Measurements from ENCODE around the gene DBNL.
"Not testable (repeated sequence)": the region's sequence is repeated elsewhere in the genome, so short reads cannot be mapped to it uniquely, and the experiment has no call there.

Gene DBNL

DNA sequence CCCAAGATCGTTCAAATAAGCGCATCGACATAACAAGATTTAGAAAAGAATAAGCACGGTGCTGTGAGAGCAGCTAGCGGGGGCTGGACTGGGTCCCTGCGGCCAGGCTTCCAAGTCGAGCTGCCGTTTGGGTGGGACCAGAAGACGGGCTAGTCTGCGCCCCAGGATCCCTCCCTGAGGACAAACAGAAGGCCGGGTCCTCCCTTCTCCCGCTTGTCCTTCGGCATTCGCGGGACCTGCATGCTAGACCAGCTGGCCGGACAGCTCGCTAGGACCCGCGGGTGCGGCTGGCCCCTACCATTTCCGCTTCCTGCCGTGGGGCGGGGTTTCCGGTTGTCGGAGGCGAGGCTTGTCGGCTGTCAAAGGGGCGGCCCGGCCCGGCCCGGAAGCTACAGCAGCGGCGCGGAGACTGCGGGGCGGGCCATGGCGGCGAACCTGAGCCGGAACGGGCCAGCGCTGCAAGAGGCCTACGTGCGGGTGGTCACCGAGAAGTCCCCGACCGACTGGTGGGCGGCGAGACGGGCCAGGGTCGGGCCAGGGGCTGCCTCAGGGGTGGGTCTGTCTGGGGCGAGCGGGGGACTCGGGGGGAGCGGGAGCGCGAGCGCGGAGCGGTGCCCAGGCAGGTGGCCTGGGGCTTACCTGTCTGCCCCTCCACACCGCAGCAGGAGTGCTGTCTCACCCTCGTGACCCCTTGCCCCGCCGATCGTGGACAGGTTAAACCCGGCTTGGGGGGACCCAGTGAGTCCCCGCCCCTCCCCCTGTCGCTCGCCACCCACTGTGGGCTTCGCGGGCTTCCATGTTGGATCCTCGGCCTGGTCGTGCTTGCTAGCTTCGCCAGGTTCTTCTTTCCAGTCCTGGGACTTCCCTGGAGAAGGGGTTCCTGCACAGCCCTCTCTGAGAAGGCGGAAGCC, at the start of gene DBNL:
TSS of gene DBNL (plus strand) at position 388 of the 911 bp plus-strand sequence. CDS start at position 424, 36 bp downstream.
- DNase-seq: peak; percentile 44 to 85

DNA sequence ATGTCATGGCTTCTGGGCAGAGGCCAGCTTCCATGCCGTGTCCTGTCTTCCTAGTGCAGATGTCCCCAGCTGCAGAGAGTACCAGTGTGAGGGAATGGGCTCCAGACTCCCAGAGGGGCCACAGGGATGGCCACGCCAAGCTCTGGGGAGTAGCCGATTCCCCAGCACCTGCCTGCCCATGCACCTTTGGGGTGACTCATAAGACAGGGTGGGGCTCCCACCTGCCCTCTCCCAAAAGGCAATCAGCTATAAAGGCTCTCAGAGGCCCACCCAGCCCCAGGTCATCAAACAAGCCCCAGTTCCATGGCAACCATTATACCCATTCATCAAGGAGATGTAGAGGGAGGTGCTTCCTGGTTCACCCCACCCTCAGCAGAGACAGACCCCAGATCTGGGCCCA, 47.0 kb upstream of the DBNL start, which contains the start of gene SPDYE1:
TSS of gene SPDYE1 (plus strand) at position 366 of the 400 bp plus-strand sequence. CDS start 2,053 bp downstream, outside the sequence.
- not testable (repeated sequence) for DNase-seq

DNA sequence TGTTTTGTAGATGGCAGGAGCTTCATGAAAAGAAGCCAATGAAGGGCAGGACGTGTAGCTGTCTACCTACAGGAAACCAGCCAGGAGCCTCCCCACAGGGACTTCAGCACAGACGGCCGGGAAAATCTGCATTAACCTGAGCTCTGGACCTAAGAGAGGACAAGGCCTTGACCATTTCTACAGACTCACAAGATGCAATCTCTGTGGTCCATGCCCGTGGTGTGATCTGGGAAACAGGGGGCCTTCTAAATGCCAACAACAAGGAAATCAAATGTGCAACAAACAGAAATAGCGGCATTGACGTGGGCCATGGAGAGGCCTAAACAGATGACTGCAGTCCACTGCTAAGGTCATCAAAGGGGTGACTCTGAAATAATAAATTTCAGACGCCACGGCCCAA, 32.4 kb upstream of the DBNL start:
- DNase-seq: not testable (repeated sequence)

DNA sequence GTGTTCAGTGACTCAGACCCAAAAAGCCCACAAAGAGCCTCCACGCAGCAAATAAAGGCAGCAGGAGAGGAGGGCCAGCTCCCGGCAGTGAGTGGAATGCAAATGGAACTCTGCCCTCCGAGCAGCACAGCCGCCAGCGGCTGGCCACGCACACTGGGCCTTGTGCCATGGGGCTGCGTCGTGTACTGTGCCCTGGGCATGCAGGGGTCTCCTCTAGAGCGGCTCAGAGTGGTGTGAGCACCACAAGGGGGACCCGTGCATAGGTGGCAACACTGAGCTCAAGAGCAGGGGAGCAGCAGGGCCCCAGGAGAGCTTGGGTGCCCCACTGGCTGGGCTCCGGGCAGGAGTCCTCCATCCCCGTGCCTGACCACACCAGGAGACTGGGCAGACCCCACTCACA, 29.4 kb upstream of the DBNL start:
- DNase-seq: not testable (repeated sequence)

DNA sequence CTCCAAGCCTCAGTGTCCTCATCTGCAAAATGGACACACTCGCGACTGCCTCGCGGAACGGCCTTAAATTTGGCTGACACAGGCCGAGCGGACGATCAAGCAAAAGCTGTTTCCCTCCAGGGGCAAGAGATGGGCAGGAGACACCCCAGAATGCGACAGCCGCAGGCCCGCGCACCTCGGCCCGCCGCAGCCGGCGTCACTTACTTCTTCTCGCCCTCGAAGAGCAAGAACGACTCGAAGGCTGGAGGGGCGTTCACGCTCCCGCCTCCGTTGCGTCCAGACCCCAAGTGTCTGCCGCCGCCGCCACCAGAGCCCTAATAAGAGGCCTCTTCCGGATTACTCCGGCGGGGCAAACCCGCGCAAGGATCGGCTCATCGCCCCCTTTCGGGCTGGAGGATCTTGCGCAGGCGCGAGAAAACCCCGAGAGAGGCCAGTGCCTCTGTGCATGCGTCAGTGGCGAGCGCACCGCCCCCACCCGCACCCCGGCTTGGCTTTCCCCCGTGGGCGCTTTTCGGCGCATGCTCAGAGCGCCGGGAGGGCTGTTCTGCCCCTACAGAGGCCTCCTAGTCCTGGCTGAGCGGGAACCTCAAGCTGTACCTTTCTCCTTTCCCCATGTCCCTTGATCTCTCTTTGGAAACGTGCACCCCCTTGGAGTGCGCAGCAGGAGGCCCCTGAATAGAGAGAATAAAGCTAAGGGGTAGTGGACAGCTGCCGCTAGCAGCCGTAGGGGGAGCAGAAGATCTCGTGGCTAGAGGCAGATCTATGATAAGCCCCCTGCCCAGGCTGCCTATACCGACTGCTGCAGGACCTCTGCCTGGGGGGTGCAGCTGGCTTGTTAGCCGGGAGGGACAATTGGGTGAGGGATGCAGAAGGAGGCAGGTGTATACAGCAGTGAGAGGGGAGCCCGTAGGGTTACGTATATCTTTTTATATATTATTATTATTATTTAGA, 25.4 kb upstream of the DBNL start:
- DNase-seq: peak; percentile 85 to 90

DNA sequence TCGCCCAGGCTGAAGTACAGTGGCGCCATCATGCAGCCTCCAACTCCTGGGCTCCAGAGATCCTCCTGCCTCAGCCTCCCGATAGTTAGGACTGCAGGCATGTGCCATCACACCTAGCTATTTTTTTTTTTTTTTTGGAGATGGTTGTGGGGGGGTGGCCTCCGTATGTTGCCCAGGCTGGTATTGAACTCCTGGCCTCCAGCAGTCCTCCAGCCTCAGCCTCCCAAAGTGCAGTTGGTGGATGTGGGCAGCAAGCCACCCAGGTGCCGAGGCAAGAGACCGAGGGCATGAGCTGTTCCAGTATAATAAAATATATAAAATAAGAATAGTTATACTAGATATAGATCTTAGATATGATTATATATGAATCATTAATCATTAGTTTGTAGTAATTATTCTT, 24.7 kb upstream of the DBNL start:
- DNase-seq: not testable (repeated sequence)

DNA sequence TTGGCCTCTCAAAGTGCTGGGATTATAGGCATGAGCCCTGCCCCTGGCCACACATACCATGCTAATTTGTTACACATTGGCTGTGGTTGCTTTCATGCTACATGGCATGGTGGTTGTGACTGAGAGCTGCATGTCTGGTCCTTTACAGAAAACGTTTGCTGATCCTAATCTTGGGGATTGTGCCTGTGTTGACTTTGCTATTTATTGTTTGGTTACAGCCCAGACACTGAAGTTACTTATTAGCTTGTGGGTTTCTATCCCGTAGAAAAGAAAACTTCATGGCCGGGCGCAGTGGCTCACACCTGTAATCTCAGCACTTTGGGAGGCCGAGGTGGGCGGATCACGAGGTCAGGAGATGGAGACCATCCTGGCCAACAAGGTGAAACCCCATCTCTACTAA, 22.4 kb upstream of the DBNL start:
- not testable (repeated sequence) for DNase-seq

DNA sequence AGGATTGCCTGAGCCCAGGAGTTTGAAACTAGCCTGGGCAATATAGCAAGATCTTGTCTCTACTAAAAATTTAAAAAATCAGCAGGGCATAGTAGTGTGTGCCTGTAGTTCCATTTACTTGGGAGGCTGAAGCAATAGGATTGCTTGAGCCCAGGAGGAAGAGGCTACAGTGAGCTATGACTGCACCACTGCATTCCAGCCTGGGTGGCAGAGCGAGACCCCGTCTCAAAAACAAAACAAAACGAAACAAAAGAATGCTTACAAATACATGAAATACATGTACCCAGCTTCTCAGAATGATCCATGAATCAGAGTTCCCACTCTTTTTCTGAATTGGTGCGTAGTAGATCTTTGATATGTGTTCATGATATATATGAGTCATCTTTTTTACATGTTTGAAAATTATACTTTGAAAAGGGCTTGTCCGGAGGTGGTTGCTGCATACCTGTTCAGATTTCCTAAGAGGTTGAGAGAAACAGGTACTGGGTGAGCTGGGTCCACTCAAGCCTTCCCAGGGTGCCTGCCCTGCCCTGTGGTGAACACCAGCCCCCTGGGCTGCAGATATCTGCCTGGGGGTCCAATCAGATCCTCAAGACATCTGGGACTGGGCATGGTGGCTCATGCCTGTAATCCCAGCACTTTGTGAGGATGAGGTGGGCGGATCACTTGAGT, 21.6 kb upstream of the DBNL start:
- DNase-seq: not testable (repeated sequence)

DNA sequence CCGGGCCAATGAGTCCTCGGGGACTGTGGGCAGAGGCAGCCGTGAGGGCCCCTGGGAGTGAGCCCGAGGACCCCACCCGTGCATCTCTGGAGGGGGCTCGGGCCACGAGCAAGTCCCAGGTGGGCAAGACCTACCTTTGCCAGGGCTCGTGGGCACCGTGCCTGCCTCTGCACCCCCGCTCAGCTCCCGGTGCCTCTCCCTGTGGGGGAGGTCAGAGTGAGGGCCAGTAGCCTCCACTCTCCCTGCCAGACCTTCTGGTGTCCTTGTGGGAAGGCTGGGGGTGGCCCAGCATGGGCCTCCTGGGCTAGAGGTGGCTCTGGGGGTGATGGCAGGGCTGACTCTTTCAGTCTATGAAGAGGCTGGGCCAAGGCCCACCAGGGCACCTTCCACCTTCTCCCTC, 15.1 kb upstream of the DBNL start:
- not testable (repeated sequence) for DNase-seq

DNA sequence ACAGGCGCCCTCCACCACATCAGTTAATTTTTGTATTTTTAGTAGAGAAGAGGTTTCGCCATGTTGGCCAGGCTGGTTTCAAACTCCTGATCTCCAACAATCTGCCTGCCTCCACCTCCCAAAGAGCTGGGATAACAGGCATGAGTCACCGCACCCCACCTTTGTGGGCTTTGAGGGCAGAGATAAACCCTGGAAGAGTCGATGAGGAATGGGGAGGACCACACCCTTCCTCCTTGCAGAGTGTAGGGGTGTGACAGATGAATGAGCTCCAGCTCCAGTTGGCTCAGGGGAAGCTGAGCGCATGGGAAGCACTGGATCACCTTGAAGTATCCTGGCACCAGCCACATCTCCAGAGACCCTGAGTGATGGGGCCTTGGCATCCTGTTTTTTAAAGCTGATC, 14.5 kb upstream of the DBNL start:
- DNase-seq: not testable (repeated sequence)

DNA sequence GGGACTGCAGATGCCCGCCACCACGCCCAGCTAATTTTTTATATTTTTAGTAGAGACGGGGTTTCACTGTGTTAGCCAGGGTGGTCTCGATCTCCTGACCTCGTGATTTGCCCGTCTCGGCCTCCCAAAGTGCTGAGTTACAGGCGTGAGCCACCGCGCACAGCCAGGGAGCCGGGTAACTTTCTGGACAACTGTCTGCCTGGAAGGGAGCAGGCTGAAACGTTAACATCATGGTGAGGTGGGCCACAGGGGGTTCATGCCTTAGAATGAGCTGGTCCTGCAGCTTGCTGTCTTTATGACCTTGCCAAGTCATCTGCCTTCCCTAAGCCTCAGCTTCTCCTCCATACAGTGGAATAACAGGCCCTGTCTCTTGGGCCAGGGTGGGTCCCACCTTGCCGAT, 13.2 kb upstream of the DBNL start:
- not testable (repeated sequence) for DNase-seq

GRCh38 chr7:44032031-44032430, 12.5 kb upstream of the DBNL start:
- DNase-seq: not testable (repeated sequence)

DNA sequence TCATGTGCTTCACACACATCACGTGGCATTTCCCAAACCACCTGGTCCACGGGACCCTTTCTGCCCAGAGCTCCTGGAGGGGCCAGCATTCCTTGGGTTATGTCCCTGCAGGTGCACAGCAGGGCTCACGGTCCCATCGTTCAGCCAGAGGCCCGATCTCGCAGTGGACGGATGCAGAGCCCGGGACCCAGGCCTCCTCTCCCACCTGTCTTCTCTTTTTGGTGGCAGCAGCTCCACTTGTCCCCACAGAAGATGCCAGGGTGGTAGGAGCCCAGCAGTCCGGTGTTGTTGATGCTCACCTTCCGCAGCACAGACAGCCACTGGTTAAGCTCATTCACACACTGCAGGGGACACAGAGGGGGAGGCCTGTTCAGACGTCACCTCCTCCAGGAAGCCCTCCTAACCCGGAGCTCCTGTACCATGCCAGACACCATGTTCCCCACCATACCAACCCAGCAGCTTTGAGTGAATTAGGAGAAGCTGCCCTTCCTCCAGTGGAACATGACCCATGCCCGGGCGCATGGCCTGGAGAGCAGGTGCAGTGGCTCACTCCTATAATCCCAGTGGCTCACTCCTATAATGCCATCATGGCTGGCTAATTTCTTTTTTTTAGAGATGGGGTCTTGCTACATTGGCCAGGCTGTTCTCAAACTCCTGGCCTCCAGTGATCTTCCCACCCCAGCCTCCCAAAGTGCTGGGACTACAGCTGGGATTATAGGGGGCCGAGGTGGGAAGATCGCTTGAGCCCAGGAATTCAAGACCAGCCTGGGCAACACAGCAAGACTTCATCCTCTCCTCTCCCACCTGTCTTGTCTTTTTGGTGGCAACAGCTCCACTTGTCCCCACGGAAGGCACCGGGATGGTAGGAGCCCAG, 10.3 kb upstream of the DBNL start:
- not testable (repeated sequence) for DNase-seq

GRCh38 chr7:44036364-44036763, 8.1 kb upstream of the DBNL start:
- DNase-seq: not testable (repeated sequence)

DNA sequence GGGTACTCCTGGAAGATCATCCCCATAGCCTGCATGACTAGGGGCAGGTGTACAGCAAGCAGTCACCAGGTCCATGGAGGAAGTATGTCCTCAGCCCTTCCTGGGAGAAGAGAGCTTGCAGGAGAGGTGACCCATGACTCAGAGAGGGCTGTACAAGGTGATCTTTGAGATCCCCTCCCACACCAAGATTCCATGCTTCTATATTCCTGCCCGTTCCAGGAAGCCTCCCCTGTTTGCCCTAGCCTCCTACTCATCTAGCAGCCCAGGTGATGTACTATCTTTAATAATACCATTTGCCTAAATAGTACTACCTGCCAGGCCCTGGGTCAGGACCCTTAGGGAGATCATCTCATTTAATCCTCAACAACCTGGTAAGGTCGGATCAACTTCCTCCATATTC, 6.6 kb upstream of the DBNL start:
- not testable (repeated sequence) for DNase-seq

DNA sequence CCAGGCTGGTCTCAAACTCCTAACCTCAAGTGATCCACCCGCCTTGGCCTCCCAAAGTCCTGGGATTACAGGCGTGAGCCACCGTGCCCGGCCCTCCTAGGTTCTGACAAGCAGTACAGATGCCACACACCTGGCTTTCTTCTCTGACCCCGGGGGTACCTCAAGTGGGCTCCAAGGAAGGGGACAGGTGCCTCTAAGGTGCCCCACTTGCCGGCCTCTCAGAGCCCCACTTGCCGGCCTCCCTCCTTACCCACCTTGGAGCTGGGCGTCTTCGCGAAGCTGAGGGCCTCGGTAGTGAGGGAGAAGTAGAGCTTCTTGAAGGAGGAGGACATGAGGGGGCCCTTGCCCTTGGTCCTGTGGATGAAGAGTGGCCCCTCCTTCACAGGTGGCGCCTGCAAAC, 5.9 kb upstream of the DBNL start:
- not testable (repeated sequence) for DNase-seq

DNA sequence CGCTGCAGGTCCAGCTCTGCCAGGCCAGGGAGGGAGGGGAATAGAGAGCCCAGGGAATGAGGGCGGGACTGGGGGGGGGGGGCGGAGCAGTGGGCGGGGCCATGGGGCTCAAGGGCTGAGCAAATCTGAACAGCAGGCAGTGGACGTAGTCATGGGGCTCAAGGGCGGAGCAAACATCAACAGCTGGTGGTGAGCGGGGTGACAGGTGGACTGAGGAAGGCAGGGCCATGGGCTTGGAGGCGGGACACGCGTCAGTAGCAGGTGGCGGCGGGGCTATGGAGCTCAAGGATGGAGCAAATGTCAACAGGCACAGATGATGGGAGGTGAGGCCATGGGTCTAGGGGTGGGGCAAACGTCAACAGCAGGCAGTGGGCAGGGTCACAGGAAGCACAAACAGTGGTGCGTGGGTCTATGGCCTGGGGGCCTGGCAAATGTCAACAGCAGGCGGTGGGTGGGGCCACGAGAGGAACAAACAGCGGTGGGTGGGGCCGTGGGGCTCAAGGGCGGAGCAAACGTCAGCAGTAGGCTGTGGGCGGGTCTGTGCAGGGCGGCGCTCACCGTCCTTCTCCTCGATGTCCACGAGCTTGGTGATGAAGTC, 5.4 kb upstream of the DBNL start:
- peak in 1 of 2 donors; percentile 49 for DNase-seq

GRCh38 chr7:44039800-44040492, 4.6 kb upstream of the DBNL start:
- DNase-seq: not testable (repeated sequence)

- peak in 1 of 2 donors; percentile 8 for DNase-seq
Measured at GRCh38 chr7:44040493-44040891, 4.0 kb upstream of the DBNL start.

GRCh38 chr7:44042221-44042620, 2.3 kb upstream of the DBNL start:
- no peak for DNase-seq
